ENCODE results near the gene BLVRA. TPM values are rescaled to one million over a fixed set of nuclear protein-coding genes. Genes with fewer than 3 reads are reported as not detected.

Gene BLVRA
- total RNA-seq, 1 experiment from 2014 or later = 27.6 TPM

DNA sequence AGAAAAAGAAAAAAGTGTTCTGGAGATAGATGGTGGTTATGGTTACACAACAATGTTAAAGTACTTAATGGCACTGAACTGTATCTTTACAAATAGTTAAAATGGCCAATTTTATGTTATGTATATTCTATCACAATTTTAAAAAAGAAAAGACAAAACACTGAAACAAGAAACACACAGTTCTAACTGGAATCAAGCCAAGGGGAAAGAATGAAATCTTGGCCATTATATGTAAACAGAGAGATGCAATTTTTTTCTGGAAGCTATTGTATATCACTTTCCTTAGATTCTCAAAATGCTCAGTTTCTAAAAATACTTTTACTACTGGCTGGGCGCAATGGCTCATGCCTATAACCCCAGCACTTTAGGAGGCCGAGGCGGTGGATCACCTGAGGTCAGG, 33.2 kb upstream of the BLVRA start:
- ChIA-PET POLR2A (ENCODE audit: unreplicated experiment) (no interaction called here), CTCF (no interaction called here)
- no peaks in the 10 kb centered on the region for H3K9me3 ChIP-seq (ENCODE audit: low read length)
- peaks cover 19% of the 10 kb centered on the region for H4K20me1 ChIP-seq (ENCODE audit: low read length)
- DNase-seq (no peak), ATAC-seq (no peak)
- no peaks in the 10 kb centered on the region for H3K27me3 ChIP-seq (ENCODE audit: low read length)
- no TSS peak for BruUV-seq (replicated peaks)
- no peak overlapping the region for H2AFZ ChIP-seq (ENCODE audit: low read length)
- no peak overlapping the region for H3K9ac ChIP-seq (ENCODE audit: low read length)
- H3K4me2 ChIP-seq (ENCODE audit: low read length) = no peak overlapping the region
- peaks cover 22% of the 10 kb centered on the region for H3K4me1 ChIP-seq (ENCODE audit: insufficient read depth, low read length)
- intact Hi-C loops (cut with micrococcal nuclease) = loop anchor here (10.0 kb wide), 1 partner anchor 790 kb away; the partner anchor contains the start of genes MRPL32 and PSMA2
- no peak overlapping the region for H3K27ac ChIP-seq (ENCODE audit: low read length)
- no peaks in the 10 kb centered on the region for H3K36me3 ChIP-seq (ENCODE audit: low read depth, low read length)
- H3K79me2 ChIP-seq (ENCODE audit: low read length) = peaks cover 91% of the 10 kb centered on the region
- no peaks in the 10 kb centered on the region for H3K9me2 ChIP-seq (replicated peaks; ENCODE audit: low read length)
- TF ChIP-seq EZH2 (IDR thresholded peaks at IDR 0.05; ENCODE audit: low read length, unreplicated experiment) (no peak), EZH2phosphoT487 (IDR thresholded peaks at IDR 0.05; ENCODE audit: borderline replicate concordance, low read length) (no peak)
- TF ChIP-seq, protein P1, sequence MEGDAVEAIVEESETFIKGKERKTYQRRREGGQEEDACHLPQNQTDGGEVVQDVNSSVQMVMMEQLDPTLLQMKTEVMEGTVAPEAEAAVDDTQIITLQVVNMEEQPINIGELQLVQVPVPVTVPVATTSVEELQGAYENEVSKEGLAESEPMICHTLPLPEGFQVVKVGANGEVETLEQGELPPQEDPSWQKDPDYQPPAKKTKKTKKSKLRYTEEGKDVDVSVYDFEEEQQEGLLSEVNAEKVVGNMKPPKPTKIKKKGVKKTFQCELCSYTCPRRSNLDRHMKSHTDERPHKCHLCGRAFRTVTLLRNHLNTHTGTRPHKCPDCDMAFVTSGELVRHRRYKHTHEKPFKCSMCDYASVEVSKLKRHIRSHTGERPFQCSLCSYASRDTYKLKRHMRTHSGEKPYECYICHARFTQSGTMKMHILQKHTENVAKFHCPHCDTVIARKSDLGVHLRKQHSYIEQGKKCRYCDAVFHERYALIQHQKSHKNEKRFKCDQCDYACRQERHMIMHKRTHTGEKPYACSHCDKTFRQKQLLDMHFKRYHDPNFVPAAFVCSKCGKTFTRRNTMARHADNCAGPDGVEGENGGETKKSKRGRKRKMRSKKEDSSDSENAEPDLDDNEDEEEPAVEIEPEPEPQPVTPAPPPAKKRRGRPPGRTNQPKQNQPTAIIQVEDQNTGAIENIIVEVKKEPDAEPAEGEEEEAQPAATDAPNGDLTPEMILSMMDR (conservative IDR thresholded peaks at IDR 0.05; ENCODE audit: low read depth, low read length) = no peak
- H3F3A ChIP-seq (ENCODE audit: low read length, unreplicated experiment) = no peaks in the 10 kb centered on the region
- no peak overlapping the region for H3K4me3 ChIP-seq (ENCODE audit: low read length)

DNA sequence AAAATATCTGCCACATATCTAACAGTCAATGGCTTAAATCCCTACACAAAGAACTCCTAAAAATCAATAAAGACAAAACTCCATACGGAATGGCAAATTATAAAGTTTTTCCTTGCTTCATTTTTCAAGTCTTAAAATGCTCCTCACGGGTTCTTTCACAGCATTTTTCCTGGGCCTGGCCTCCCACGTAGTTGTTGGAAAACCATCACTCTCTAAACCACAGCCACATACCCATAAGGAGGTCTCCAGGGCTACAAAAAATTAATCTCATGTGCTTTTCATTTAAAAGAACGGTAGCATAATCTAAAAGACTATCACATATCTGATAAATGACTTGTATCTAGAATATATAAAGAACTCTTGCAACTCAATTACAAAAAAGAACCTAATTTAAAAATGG, 32.0 kb upstream of the BLVRA start:
- intact Hi-C loops (cut with micrococcal nuclease) = loop anchor here (10.0 kb wide), 1 partner anchor 792 kb away; the partner anchor contains the start of genes MRPL32 and PSMA2
- no peak for ATAC-seq
- Histone ChIP-seq H3K9ac (ENCODE audit: low read length) (no peak overlapping the region), H2AFZ (ENCODE audit: low read length) (no peak overlapping the region), H3K4me3 (ENCODE audit: low read length) (peak overlapping the region; percentile 95), H3K4me1 (ENCODE audit: insufficient read depth, low read length) (peaks cover 18% of the 10 kb centered on the region; the same call in 1 of the 2 replicates), H3K9me2 (replicated peaks; ENCODE audit: low read length) (no peaks in the 10 kb centered on the region), H3K27me3 (ENCODE audit: low read length) (no peaks in the 10 kb centered on the region), H3K4me2 (ENCODE audit: low read length) (peak overlapping the region; percentile 84), H3K36me3 (ENCODE audit: low read depth, low read length) (no peaks in the 10 kb centered on the region), H3K27ac (ENCODE audit: low read length) (no peak overlapping the region), H3K9me3 (ENCODE audit: low read length) (no peaks in the 10 kb centered on the region), H3F3A (ENCODE audit: low read length, unreplicated experiment) (no peaks in the 10 kb centered on the region), H4K20me1 (ENCODE audit: low read length) (peaks cover 12% of the 10 kb centered on the region; the same call in 1 of the 2 replicates), H3K79me2 (ENCODE audit: low read length) (peaks cover 79% of the 10 kb centered on the region)
- CTCF ChIA-PET = no interaction called here
- DNase-seq = no peak
- no peak for TF ChIP-seq EZH2phosphoT487 (IDR thresholded peaks at IDR 0.05; ENCODE audit: borderline replicate concordance, low read length)
- TF ChIP-seq, protein P1 (conservative IDR thresholded peaks at IDR 0.05; ENCODE audit: low read depth, low read length) = no peak
- TF ChIP-seq EZH2 (IDR thresholded peaks at IDR 0.05; ENCODE audit: low read length, unreplicated experiment) = no peak
- no TSS peak for BruUV-seq (replicated peaks)
- POLR2A ChIA-PET (ENCODE audit: unreplicated experiment) = no interaction called here

DNA sequence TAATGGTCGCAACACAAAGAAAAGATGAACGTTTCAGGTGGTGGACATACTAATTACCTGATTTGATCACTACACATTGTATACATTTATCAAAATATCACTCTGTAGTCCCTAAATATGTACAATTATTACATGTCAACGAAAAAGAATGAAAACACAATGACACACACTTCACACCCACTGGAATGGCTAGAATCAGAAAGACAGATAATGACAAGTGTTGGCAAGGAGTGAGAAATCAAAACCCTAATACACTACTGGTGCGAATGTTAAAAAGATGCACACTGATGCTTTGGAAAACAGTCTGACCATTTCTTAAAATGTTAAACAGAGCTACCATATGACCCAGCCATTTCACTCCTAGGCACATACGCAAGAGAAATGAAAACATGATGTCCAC, 31.5 kb upstream of the BLVRA start:
- H3K9me2 ChIP-seq (replicated peaks; ENCODE audit: low read length) = no peaks in the 10 kb centered on the region
- no peak for DNase-seq
- H3K27me3 ChIP-seq (ENCODE audit: low read length) = no peaks in the 10 kb centered on the region
- BruUV-seq (replicated peaks) = no TSS peak
- peak overlapping the region; percentile 95 for H3K4me3 ChIP-seq (ENCODE audit: low read length)
- no peak overlapping the region for H2AFZ ChIP-seq (ENCODE audit: low read length)
- no peaks in the 10 kb centered on the region for H3K9me3 ChIP-seq (ENCODE audit: low read length)
- H4K20me1 ChIP-seq (ENCODE audit: low read length) = peaks cover 12% of the 10 kb centered on the region; the same call in 1 of the 2 replicates
- TF ChIP-seq EZH2 (IDR thresholded peaks at IDR 0.05; ENCODE audit: low read length, unreplicated experiment) (no peak), EZH2phosphoT487 (IDR thresholded peaks at IDR 0.05; ENCODE audit: borderline replicate concordance, low read length) (no peak)
- TF ChIP-seq, protein P1 (conservative IDR thresholded peaks at IDR 0.05; ENCODE audit: low read depth, low read length) = no peak
- intact Hi-C loops (cut with micrococcal nuclease) = loop anchor here (10.0 kb wide), 1 partner anchor 792 kb away; the partner anchor contains the start of genes MRPL32 and PSMA2
- no peaks in the 10 kb centered on the region for H3K36me3 ChIP-seq (ENCODE audit: low read depth, low read length)
- ATAC-seq = no peak
- peaks cover 18% of the 10 kb centered on the region; the same call in 1 of the 2 replicates for H3K4me1 ChIP-seq (ENCODE audit: insufficient read depth, low read length)
- no peak overlapping the region for H3K27ac ChIP-seq (ENCODE audit: low read length)
- no peak overlapping the region for H3K9ac ChIP-seq (ENCODE audit: low read length)
- ChIA-PET CTCF (no interaction called here), POLR2A (ENCODE audit: unreplicated experiment) (no interaction called here)
- no peaks in the 10 kb centered on the region for H3F3A ChIP-seq (ENCODE audit: low read length, unreplicated experiment)
- peak overlapping the region; percentile 84 for H3K4me2 ChIP-seq (ENCODE audit: low read length)
- peaks cover 74% of the 10 kb centered on the region for H3K79me2 ChIP-seq (ENCODE audit: low read length)
